Measurements from ENCODE around the gene LINC00237.

The LINC00237 gene

GRCh38 chr20:21125849-21126580, 19.9 kb upstream of the LINC00237 start, which contains the start of gene KIZ:
TSS of gene KIZ (plus strand) at chr20:21126082. CDS start at chr20:21126116, 34 bp downstream.
- FAIRE-seq = peak; percentile 93

DNA sequence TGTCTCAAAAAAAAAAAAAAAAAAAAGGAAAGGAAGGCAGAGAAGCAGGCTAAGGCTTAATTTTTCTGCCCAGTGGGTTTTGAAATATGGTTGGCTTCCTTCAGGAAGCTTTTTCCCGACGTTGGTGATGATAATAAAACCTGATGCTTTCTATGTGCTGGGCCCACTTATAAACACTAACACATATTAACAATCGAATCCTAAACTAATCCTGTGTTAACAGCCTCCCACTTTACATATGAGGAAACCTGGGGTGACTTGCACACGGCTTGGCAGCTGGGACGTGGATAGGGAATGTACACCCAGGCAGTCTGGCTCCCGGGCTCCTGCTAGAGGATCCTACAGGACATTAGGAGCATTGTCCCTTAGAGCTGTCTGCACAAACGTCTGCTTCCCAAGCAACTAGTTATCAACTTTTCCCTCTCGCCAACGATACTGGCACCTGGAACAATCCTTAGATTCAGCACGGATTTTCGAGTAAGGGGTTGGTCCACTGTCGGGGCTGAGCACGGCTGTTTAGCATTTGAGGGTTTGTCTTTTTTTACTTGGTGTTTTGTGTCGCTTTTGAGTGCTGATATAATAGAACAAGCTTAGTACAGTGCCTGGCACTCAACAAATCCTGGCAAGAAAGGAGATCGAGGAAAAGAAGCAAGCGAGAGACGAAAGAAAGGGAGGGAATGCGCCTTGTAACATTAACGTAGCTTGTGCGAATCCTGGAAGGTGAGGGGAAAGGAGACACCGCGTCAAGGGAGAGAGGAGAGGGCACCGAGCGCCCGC, 19.1 kb upstream of the LINC00237 start:
- FAIRE-seq (no peak), DNase-seq (ENCODE audit: insufficient read length, low spot score) (no peak)

More at GRCh38 chr20:21125849-21126580, 19.9 kb upstream of the LINC00237 start, which contains the start of gene KIZ:
- DNase-seq (ENCODE audit: insufficient read length, low spot score) = peak; percentile 84

- no peak for FAIRE-seq
- DNase-seq (ENCODE audit: insufficient read length, low spot score) = no peak
Observed at GRCh38 chr20:21124190-21124589, 18.0 kb upstream of the LINC00237 start.

DNA sequence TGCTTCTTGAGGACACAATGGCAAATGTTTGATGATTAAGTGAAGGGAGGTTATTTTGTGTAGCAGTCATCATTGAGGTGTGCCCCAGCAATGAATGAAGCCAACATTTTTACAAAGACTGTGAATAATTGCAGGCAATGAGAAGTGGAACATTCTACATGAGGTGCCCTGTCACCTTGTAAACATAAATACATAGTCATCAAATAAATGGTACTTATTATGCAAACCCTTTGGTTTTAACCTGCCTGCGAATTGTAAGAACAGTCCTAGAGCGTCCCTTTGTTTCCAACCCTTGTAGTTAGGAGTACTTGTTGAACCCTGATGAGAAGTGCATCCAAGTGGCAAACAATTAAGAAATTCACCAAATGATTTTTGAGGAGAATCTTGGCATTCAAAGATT, 12.6 kb upstream of the LINC00237 start:
- no peak for DNase-seq (ENCODE audit: insufficient read length, low spot score)
- FAIRE-seq = no peak

GRCh38 chr20:21118138-21118537, 12.0 kb upstream of the LINC00237 start:
- no peak for FAIRE-seq
- DNase-seq (ENCODE audit: insufficient read length, low spot score) = no peak

- FAIRE-seq (no peak), DNase-seq (ENCODE audit: insufficient read length, low spot score) (no peak)
Observed at GRCh38 chr20:21117521-21117920, 11.4 kb upstream of the LINC00237 start.

DNA sequence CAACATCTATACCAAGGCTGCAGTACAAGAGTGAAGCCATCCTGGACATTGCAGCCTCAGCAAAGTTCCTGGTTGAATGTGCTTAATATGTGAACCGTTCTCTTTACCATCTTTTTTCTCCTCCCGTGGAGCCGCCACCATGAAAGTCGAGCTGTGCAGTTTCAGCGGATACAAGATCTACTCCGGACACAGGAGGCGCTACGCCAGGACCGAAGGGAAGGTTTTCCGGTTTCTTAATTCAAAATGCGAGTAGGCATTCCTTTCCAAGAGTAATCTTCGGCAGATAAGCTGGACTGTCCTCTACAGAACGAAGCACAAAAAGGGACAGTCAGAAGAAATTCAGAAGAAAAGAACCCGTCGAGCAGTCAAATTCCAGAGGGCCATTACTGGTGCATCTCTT, 8.4 kb upstream of the LINC00237 start:
- DNase-seq (ENCODE audit: insufficient read length, low spot score) (no peak), FAIRE-seq (no peak)

- FAIRE-seq = no peak
- no peak for DNase-seq (ENCODE audit: insufficient read length, low spot score)
Observed at GRCh38 chr20:21113697-21114096, 7.5 kb upstream of the LINC00237 start.

DNA sequence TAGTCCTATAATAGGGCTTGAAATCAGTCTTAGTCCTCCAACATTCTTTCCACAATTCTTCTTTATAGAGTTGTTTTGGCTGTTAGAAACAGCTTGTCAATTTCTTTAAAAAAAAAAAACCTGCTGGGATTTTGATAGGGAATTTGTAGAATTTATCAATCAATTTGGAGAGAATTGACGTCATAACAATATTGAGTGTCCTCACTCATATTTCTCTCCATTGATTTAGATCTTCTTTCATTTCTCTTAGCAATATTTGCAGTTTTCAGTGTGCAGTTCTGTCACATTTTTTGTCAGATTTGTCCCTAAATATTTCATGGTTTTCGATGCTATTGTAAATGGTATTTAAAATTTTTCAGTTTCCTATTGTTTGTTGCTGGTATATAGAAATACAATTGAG, 5.3 kb upstream of the LINC00237 start:
- FAIRE-seq = no peak
- DNase-seq (ENCODE audit: insufficient read length, low spot score) = no peak

DNA sequence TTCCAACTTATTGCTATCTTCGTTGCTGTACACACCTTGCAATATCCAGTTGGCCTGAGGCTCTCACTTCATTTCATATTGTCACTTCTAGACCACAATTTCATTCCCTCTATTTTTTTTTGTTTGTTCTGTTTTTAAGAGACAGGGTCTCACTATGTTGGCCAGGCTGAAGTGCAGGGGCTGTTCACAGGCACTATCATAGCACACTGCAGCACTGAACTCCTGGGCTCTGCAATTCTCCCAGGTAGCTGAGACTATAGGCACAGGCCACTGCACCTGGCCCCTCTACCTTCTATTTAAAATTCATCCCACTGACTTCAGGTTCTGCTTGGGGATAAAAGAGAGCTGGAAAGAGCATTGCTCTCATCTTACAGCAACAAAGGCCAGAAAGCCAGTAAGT, 4.7 kb upstream of the LINC00237 start:
- FAIRE-seq (no peak), DNase-seq (ENCODE audit: insufficient read length, low spot score) (no peak)

GRCh38 chr20:21109144-21109543, 3.0 kb upstream of the LINC00237 start:
- no peak for FAIRE-seq
- no peak for DNase-seq (ENCODE audit: insufficient read length, low spot score)

GRCh38 chr20:21105429-21106170, 558 bp downstream of the LINC00237 start:
- no peak for FAIRE-seq
- no peak for DNase-seq (ENCODE audit: insufficient read length, low spot score)

GRCh38 chr20:21104921-21105320, 1.2 kb downstream of the LINC00237 start:
- FAIRE-seq (no peak), DNase-seq (ENCODE audit: insufficient read length, low spot score) (no peak)

GRCh38 chr20:21104466-21104761, 1.7 kb downstream of the LINC00237 start:
- FAIRE-seq (no peak), DNase-seq (ENCODE audit: insufficient read length, low spot score) (no peak)

DNA sequence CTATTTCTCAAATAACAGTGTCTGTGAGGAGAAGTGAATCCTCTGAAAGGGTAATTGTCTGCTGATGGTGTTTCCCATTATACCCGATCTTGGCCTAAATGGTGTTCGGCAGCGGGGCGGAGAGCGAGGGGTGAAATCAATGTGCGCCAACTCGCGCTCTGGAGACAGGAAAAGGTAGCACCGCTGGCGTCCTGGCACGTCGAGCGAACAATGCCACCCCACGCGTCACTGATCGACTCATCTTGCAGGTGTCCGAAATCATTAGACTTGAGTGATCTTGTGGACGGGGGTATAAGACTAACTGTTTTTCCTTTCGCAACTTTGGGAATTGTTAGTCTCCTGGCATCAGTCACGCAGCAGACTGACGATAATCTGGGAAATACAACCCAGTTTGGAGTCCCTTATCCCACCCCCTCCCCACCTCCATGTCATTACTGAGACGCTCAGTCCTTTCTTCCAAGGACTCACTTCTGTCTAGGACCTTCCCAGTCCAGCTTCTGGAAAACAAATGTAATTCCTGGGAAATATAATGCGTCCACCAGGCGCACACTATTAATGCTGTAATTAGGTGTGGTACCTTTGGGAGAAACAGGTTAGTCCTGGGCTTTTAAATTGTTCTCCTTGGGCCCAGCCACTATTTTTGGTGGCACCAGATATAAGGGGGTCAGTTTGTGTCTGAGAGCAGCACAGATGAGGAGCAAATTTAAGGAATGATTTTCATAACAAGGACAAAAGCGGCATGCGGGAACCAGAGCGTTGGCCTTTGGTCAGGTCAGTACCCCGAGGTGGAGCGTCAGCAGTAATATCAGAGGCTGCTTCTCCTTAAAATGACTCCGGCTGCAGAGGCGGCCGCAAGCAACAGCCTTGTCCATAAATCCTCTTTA, 2.3 kb downstream of the LINC00237 start:
- DNase-seq (ENCODE audit: insufficient read length, low spot score) (no peak), FAIRE-seq (no peak)

GRCh38 chr20:21102603-21103311, 3.4 kb downstream of the LINC00237 start:
- FAIRE-seq (peak; percentile 63), DNase-seq (ENCODE audit: insufficient read length, low spot score) (no peak)

DNA sequence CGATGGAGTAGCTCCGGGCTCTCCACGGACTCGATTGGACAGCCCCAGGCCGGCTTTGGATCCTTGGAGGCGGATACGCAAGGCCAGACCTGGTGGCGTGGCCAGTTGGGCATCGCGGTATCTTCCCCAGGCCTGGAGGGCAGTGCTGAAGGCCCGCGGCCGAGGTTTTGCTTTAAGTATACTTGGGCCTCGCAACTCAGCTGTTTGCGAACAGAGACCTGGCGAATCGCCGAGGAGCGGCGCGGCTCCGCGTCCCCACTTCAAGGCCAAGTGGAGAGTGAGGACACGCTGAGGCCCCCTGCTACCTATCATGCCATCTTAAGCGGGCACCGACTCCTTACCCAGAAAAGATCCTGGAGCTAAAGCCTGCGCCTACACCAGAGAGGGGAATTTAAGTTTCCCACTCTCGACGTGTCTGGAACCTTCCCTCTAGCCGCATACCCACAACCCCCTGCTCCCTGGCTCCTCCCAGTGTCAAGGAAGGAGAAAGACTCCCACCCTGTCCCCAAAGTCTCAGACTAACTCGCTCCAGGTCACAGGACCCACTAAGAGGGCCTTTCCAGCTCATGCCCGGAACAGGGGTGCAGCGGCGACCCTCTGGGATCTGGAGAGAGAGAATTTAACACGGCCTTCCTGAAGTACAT, 4.1 kb downstream of the LINC00237 start:
- DNase-seq (ENCODE audit: insufficient read length, low spot score) (no peak), FAIRE-seq (peak; percentile 78)

DNA sequence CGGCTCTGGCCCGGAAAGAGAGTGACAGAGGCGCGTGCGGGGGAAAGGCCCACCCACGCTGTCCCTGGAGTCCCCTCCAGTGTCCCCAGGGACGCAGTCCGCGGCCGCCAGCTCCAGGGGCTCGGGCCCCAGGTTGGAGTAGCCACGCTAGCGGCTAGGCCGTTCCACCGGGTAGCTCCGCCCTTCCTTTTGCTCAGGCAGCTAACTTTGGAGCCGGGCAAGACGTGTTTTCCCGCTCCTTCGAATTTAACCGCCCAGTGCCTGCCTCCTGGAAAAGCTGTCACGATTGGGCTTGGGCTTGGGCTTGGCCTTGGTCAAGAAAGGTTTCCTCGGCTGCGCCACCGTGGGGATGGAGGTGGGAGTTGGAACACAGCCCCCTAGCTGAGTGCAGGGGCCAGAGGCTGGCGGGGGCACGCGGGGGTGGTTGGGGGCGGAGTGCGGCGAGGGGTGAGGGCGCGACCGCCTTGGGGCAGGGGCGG, 4.7 kb downstream of the LINC00237 start:
- DNase-seq (ENCODE audit: insufficient read length, low spot score) (no peak), FAIRE-seq (peak; percentile 42)

All from GM19239 (cell line).